Measurements from ENCODE around the gene CYP2W1.

Gene CYP2W1

DNA sequence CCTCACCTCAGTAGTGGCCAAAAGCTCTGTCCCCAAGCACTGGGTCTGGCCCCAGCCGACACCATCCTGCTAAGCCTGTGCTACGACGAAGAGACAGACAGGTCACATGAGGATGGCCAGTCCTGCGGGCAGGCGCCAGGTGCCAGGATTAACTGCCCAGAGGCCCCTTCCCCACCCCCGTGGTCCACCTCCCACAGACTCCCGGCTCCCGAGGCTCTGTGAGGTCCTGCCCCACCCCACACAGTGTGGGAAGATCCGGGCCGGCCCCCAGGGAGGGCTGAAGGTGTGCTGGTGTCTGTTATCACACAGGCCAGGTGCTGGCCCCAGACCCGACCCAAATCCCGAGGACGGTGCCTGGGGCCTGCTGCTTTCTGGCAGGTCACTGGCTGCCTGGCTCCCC lies 27.2 kb downstream of the CYP2W1 start:
- Histone ChIP-seq H3K4me1 (ENCODE audit: control insufficient read depth, insufficient read depth, low read length) (no peaks in the 10 kb centered on the region), H3K27ac (ENCODE audit: extremely low read depth, low read depth, low read length) (no peak overlapping the region), H3K36me3 (ENCODE audit: control insufficient read depth in 2 of 2, insufficient read depth in 1 of 2, low read length in 2 of 2) (peaks cover 0 to 12% of the 10 kb centered on the region in 2 experiments; a peak in 1 of 3 replicates), H3K9me3 (ENCODE audit: control insufficient read depth, insufficient read depth, low read depth, low read length) (no peaks in the 10 kb centered on the region), H3K4me3 (ENCODE audit: low read depth, low read length) (no peak overlapping the region)
- ChIA-PET POLR2A (no interaction called here), CTCF (interaction anchor here (0.9 kb wide), 1 partner anchor 17 kb away, joined by 3 read pairs; no protein-coding TSS in a partner anchor)
- TF ChIP-seq GLIS1 (tag by site-specific recombination; IDR thresholded peaks at IDR 0.05) (peak; percentile 29; the same call in 1 of the 2 replicates), GLIS2 (tag by site-specific recombination; IDR thresholded peaks at IDR 0.05) (peak; percentile 32; the same call in 1 of the 2 replicates), ZNF521 (tag by site-specific recombination; IDR thresholded peaks at IDR 0.05) (no peak)

DNA sequence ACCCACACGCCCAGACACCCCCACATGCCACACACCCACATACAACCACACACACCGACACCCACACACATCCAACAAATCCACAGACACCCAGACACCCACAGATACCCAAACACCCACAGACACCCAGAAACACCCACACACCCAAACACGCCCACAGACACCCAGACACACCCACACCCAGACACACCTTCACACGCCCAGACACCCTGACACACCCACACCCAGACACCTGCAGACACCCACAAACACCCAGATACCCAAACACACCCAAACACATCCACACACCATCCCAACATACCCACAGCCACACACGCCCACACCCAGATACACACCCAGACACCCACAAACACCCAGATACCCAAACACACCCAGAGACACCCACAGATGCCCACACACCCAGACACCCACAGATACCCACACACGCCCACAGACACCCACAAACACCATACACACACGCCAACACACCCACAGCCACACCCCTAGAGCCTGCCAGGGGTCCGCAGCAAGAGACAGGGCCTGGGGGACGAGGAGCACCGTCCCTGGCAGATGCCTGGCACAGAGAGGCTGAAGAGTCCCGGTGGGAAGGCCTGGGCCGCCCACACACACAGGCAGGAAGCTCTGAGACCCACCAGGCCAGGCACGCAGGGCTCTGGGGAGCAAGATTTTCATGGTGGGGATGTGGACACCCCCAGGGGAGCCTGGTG lies 28.5 kb downstream of the CYP2W1 start:
- Histone ChIP-seq H3K36me3 (ENCODE audit: control insufficient read depth in 2 of 2, insufficient read depth in 1 of 2, low read length in 2 of 2) (peaks cover 0 to 12% of the 10 kb centered on the region in 2 experiments; a peak in 1 of 3 replicates), H3K4me1 (ENCODE audit: control insufficient read depth, insufficient read depth, low read length) (no peaks in the 10 kb centered on the region), H3K9me3 (ENCODE audit: control insufficient read depth, insufficient read depth, low read depth, low read length) (no peaks in the 10 kb centered on the region), H3K4me3 (ENCODE audit: low read depth, low read length) (no peak overlapping the region), H3K27ac (ENCODE audit: extremely low read depth, low read depth, low read length) (no peak overlapping the region)
- ChIA-PET POLR2A (no interaction called here), CTCF (no interaction called here)
- TF ChIP-seq, protein P1, sequence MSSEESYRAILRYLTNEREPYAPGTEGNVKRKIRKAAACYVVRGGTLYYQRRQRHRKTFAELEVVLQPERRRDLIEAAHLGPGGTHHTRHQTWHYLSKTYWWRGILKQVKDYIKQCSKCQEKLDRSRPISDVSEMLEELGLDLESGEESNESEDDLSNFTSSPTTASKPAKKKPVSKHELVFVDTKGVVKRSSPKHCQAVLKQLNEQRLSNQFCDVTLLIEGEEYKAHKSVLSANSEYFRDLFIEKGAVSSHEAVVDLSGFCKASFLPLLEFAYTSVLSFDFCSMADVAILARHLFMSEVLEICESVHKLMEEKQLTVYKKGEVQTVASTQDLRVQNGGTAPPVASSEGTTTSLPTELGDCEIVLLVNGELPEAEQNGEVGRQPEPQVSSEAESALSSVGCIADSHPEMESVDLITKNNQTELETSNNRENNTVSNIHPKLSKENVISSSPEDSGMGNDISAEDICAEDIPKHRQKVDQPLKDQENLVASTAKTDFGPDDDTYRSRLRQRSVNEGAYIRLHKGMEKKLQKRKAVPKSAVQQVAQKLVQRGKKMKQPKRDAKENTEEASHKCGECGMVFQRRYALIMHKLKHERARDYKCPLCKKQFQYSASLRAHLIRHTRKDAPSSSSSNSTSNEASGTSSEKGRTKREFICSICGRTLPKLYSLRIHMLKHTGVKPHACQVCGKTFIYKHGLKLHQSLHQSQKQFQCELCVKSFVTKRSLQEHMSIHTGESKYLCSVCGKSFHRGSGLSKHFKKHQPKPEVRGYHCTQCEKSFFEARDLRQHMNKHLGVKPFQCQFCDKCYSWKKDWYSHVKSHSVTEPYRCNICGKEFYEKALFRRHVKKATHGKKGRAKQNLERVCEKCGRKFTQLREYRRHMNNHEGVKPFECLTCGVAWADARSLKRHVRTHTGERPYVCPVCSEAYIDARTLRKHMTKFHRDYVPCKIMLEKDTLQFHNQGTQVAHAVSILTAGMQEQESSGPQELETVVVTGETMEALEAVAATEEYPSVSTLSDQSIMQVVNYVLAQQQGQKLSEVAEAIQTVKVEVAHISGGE (tag by site-specific recombination; conservative IDR thresholded peaks at IDR 0.05; ENCODE audit: low read depth), result no peak
- TF ChIP-seq ZNF37A (tag by site-specific recombination; IDR thresholded peaks at IDR 0.05) (no peak), ZFP37 (tag by site-specific recombination; IDR thresholded peaks at IDR 0.05) (no peak), EGR2 (tag by site-specific recombination; IDR thresholded peaks at IDR 0.05; ENCODE audit: low read depth) (peak; percentile 97), ZFHX2 (tag by site-specific recombination; conservative IDR thresholded peaks at IDR 0.05) (peak; percentile 99), KLF8 (tag by site-specific recombination; IDR thresholded peaks at IDR 0.05) (peak; percentile 100), ZNF843 (tag by site-specific recombination; IDR thresholded peaks at IDR 0.05) (no peak), ZNF529 (tag by site-specific recombination; IDR thresholded peaks at IDR 0.05; ENCODE audit: insufficient replicate concordance) (no peak), SP2 (tag by site-specific recombination; IDR thresholded peaks at IDR 0.05) (no peak)
- TF ChIP-seq, protein P2, sequence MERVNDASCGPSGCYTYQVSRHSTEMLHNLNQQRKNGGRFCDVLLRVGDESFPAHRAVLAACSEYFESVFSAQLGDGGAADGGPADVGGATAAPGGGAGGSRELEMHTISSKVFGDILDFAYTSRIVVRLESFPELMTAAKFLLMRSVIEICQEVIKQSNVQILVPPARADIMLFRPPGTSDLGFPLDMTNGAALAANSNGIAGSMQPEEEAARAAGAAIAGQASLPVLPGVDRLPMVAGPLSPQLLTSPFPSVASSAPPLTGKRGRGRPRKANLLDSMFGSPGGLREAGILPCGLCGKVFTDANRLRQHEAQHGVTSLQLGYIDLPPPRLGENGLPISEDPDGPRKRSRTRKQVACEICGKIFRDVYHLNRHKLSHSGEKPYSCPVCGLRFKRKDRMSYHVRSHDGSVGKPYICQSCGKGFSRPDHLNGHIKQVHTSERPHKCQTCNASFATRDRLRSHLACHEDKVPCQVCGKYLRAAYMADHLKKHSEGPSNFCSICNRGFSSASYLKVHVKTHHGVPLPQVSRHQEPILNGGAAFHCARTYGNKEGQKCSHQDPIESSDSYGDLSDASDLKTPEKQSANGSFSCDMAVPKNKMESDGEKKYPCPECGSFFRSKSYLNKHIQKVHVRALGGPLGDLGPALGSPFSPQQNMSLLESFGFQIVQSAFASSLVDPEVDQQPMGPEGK (tag by site-specific recombination; IDR thresholded peaks at IDR 0.05), result no peak
- TF ChIP-seq, protein P3, sequence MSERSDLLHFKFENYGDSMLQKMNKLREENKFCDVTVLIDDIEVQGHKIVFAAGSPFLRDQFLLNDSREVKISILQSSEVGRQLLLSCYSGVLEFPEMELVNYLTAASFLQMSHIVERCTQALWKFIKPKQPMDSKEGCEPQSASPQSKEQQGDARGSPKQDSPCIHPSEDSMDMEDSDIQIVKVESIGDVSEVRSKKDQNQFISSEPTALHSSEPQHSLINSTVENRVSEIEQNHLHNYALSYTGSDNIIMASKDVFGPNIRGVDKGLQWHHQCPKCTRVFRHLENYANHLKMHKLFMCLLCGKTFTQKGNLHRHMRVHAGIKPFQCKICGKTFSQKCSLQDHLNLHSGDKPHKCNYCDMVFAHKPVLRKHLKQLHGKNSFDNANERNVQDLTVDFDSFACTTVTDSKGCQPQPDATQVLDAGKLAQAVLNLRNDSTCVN (tag by site-specific recombination; optimal IDR thresholded peaks at IDR 0.05), result no peak
- TF ChIP-seq, protein P4, sequence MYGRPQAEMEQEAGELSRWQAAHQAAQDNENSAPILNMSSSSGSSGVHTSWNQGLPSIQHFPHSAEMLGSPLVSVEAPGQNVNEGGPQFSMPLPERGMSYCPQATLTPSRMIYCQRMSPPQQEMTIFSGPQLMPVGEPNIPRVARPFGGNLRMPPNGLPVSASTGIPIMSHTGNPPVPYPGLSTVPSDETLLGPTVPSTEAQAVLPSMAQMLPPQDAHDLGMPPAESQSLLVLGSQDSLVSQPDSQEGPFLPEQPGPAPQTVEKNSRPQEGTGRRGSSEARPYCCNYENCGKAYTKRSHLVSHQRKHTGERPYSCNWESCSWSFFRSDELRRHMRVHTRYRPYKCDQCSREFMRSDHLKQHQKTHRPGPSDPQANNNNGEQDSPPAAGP (tag by site-specific recombination; IDR thresholded peaks at IDR 0.05), result no peak
- TF ChIP-seq, protein P5, sequence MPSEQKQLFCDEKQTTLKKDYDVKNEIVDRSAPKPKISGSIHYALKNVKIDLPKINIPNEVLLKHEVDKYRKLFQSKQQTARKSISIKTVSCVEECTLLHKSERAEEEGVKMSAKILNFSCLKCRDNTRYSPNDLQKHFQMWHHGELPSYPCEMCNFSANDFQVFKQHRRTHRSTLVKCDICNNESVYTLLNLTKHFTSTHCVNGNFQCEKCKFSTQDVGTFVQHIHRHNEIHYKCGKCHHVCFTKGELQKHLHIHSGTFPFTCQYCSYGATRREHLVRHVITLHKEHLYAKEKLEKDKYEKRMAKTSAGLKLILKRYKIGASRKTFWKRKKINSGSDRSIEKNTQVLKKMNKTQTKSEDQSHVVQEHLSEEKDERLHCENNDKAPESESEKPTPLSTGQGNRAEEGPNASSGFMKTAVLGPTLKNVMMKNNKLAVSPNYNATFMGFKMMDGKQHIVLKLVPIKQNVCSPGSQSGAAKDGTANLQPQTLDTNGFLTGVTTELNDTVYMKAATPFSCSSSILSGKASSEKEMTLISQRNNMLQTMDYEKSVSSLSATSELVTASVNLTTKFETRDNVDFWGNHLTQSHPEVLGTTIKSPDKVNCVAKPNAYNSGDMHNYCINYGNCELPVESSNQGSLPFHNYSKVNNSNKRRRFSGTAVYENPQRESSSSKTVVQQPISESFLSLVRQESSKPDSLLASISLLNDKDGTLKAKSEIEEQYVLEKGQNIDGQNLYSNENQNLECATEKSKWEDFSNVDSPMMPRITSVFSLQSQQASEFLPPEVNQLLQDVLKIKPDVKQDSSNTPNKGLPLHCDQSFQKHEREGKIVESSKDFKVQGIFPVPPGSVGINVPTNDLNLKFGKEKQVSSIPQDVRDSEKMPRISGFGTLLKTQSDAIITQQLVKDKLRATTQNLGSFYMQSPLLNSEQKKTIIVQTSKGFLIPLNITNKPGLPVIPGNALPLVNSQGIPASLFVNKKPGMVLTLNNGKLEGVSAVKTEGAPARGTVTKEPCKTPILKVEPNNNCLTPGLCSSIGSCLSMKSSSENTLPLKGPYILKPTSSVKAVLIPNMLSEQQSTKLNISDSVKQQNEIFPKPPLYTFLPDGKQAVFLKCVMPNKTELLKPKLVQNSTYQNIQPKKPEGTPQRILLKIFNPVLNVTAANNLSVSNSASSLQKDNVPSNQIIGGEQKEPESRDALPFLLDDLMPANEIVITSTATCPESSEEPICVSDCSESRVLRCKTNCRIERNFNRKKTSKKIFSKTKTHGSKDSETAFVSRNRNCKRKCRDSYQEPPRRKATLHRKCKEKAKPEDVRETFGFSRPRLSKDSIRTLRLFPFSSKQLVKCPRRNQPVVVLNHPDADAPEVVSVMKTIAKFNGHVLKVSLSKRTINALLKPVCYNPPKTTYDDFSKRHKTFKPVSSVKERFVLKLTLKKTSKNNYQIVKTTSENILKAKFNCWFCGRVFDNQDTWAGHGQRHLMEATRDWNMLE (tag by site-specific recombination; conservative IDR thresholded peaks at IDR 0.05; ENCODE audit: low read depth), result no peak
- TF ChIP-seq, protein P6, sequence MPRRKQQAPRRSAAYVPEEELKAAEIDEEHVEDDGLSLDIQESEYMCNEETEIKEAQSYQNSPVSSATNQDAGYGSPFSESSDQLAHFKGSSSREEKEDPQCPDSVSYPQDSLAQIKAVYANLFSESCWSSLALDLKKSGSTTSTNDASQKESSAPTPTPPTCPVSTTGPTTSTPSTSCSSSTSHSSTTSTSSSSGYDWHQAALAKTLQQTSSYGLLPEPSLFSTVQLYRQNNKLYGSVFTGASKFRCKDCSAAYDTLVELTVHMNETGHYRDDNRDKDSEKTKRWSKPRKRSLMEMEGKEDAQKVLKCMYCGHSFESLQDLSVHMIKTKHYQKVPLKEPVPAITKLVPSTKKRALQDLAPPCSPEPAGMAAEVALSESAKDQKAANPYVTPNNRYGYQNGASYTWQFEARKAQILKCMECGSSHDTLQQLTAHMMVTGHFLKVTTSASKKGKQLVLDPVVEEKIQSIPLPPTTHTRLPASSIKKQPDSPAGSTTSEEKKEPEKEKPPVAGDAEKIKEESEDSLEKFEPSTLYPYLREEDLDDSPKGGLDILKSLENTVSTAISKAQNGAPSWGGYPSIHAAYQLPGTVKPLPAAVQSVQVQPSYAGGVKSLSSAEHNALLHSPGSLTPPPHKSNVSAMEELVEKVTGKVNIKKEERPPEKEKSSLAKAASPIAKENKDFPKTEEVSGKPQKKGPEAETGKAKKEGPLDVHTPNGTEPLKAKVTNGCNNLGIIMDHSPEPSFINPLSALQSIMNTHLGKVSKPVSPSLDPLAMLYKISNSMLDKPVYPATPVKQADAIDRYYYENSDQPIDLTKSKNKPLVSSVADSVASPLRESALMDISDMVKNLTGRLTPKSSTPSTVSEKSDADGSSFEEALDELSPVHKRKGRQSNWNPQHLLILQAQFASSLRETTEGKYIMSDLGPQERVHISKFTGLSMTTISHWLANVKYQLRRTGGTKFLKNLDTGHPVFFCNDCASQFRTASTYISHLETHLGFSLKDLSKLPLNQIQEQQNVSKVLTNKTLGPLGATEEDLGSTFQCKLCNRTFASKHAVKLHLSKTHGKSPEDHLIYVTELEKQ (tag by site-specific recombination; IDR thresholded peaks at IDR 0.05; ENCODE audit: borderline replicate concordance), result no peak

Measured in HEK293 (cell line).